ENCODE measurements around the gene ZNF599.

Gene ZNF599

GRCh38 chr19:34786236-34786635 lies 13.2 kb upstream of the ZNF599 start:
- Histone ChIP-seq H3K4me1 (ENCODE audit: control insufficient read depth, insufficient read depth, low read length) (no peaks in the 10 kb centered on the region), H3K9ac (ENCODE audit: low read length) (no peak overlapping the region), H3K36me3 (ENCODE audit: control insufficient read depth, insufficient read depth, low read length) (no peaks in the 10 kb centered on the region), H3K9me3 (ENCODE audit: control insufficient read depth, low read length) (no peaks in the 10 kb centered on the region), H3K4me3 (ENCODE audit: low read length) (no peak overlapping the region), H3K27me3 (ENCODE audit: control insufficient read depth, insufficient read depth, low read length) (no peaks in the 10 kb centered on the region)

GRCh38 chr19:34779652-34780051 lies 6.6 kb upstream of the ZNF599 start:
- Histone ChIP-seq H3K9ac (ENCODE audit: low read length) (no peak overlapping the region), H3K27me3 (ENCODE audit: control insufficient read depth, insufficient read depth, low read length) (no peaks in the 10 kb centered on the region), H3K4me1 (ENCODE audit: control insufficient read depth, insufficient read depth, low read length) (no peaks in the 10 kb centered on the region), H3K36me3 (ENCODE audit: control insufficient read depth, insufficient read depth, low read length) (no peaks in the 10 kb centered on the region), H3K4me3 (ENCODE audit: low read length) (no peak overlapping the region), H3K9me3 (ENCODE audit: control insufficient read depth, low read length) (no peaks in the 10 kb centered on the region)

GRCh38 chr19:34778342-34778741 lies 5.3 kb upstream of the ZNF599 start:
- H3K36me3 ChIP-seq (ENCODE audit: control insufficient read depth, insufficient read depth, low read length) = no peaks in the 10 kb centered on the region
- no peak overlapping the region for H3K4me3 ChIP-seq (ENCODE audit: low read length)

GRCh38 chr19:34774857-34775256 lies 1.8 kb upstream of the ZNF599 start:
- no peaks in the 10 kb centered on the region for H3K27me3 ChIP-seq (ENCODE audit: control insufficient read depth, insufficient read depth, low read length)
- peaks cover 6% of the 10 kb centered on the region for H3K4me1 ChIP-seq (ENCODE audit: control insufficient read depth, insufficient read depth, low read length)
- no peaks in the 10 kb centered on the region for H3K9me3 ChIP-seq (ENCODE audit: control insufficient read depth, low read length)
- no peaks in the 10 kb centered on the region for H3K36me3 ChIP-seq (ENCODE audit: control insufficient read depth, insufficient read depth, low read length)
- no peak overlapping the region for H3K4me3 ChIP-seq (ENCODE audit: low read length)
- H3K9ac ChIP-seq (ENCODE audit: low read length) = no peak overlapping the region

More at GRCh38 chr19:34778342-34778741, 5.3 kb upstream of the ZNF599 start:
- H3K27me3 ChIP-seq (ENCODE audit: control insufficient read depth, insufficient read depth, low read length) = no peaks in the 10 kb centered on the region
- H3K4me1 ChIP-seq (ENCODE audit: control insufficient read depth, insufficient read depth, low read length) = no peaks in the 10 kb centered on the region
- no peaks in the 10 kb centered on the region for H3K9me3 ChIP-seq (ENCODE audit: control insufficient read depth, low read length)
- H3K9ac ChIP-seq (ENCODE audit: low read length) = no peak overlapping the region

- H3K9ac ChIP-seq (ENCODE audit: low read length) = no peak overlapping the region
- H3K4me3 ChIP-seq (ENCODE audit: low read length) = no peak overlapping the region
- no peaks in the 10 kb centered on the region for H3K9me3 ChIP-seq (ENCODE audit: control insufficient read depth, low read length)
- peaks cover 6% of the 10 kb centered on the region for H3K4me1 ChIP-seq (ENCODE audit: control insufficient read depth, insufficient read depth, low read length)
- no peaks in the 10 kb centered on the region for H3K27me3 ChIP-seq (ENCODE audit: control insufficient read depth, insufficient read depth, low read length)
- H3K36me3 ChIP-seq (ENCODE audit: control insufficient read depth, insufficient read depth, low read length) = no peaks in the 10 kb centered on the region
These were observed 495 bp upstream of the ZNF599 start for GRCh38 chr19:34773555-34773864.

- no peaks in the 10 kb centered on the region for H3K36me3 ChIP-seq (ENCODE audit: control insufficient read depth, insufficient read depth, low read length)
- H3K4me1 ChIP-seq (ENCODE audit: control insufficient read depth, insufficient read depth, low read length) = peaks cover 6% of the 10 kb centered on the region
- H3K27me3 ChIP-seq (ENCODE audit: control insufficient read depth, insufficient read depth, low read length) = no peaks in the 10 kb centered on the region
- H3K9ac ChIP-seq (ENCODE audit: low read length) = no peak overlapping the region
- no peak overlapping the region for H3K4me3 ChIP-seq (ENCODE audit: low read length)
- H3K9me3 ChIP-seq (ENCODE audit: control insufficient read depth, low read length) = no peaks in the 10 kb centered on the region
These were observed 5.1 kb downstream of the ZNF599 start for GRCh38 chr19:34767951-34768350.

- Histone ChIP-seq H3K9ac (ENCODE audit: low read length) (no peak overlapping the region), H3K27me3 (ENCODE audit: control insufficient read depth, insufficient read depth, low read length) (no peaks in the 10 kb centered on the region), H3K36me3 (ENCODE audit: control insufficient read depth, insufficient read depth, low read length) (no peaks in the 10 kb centered on the region), H3K4me1 (ENCODE audit: control insufficient read depth, insufficient read depth, low read length) (no peaks in the 10 kb centered on the region), H3K4me3 (ENCODE audit: low read length) (no peak overlapping the region), H3K9me3 (ENCODE audit: control insufficient read depth, low read length) (no peaks in the 10 kb centered on the region)
These were observed 6.6 kb downstream of the ZNF599 start for GRCh38 chr19:34766386-34766785.

- Histone ChIP-seq H3K27me3 (ENCODE audit: control insufficient read depth, insufficient read depth, low read length) (no peaks in the 10 kb centered on the region), H3K4me3 (ENCODE audit: low read length) (no peak overlapping the region), H3K36me3 (ENCODE audit: control insufficient read depth, insufficient read depth, low read length) (no peaks in the 10 kb centered on the region), H3K9ac (ENCODE audit: low read length) (no peak overlapping the region), H3K9me3 (ENCODE audit: control insufficient read depth, low read length) (peaks cover 15% of the 10 kb centered on the region), H3K4me1 (ENCODE audit: control insufficient read depth, insufficient read depth, low read length) (no peaks in the 10 kb centered on the region)
These were observed 13.6 kb downstream of the ZNF599 start for GRCh38 chr19:34759218-34759917.

GRCh38 chr19:34757441-34757840 lies 15.6 kb downstream of the ZNF599 start:
- Histone ChIP-seq H3K4me3 (ENCODE audit: low read length) (no peak overlapping the region), H3K4me1 (ENCODE audit: control insufficient read depth, insufficient read depth, low read length) (no peaks in the 10 kb centered on the region), H3K9ac (ENCODE audit: low read length) (no peak overlapping the region), H3K9me3 (ENCODE audit: control insufficient read depth, low read length) (peaks cover 15% of the 10 kb centered on the region), H3K27me3 (ENCODE audit: control insufficient read depth, insufficient read depth, low read length) (no peaks in the 10 kb centered on the region), H3K36me3 (ENCODE audit: control insufficient read depth, insufficient read depth, low read length) (no peaks in the 10 kb centered on the region)

GRCh38 chr19:34744896-34745690 lies 27.9 kb downstream of the ZNF599 start:
- Histone ChIP-seq H3K4me3 (ENCODE audit: low read length) (no peak overlapping the region), H3K9ac (ENCODE audit: low read length) (no peak overlapping the region), H3K36me3 (ENCODE audit: control insufficient read depth, insufficient read depth, low read length) (no peaks in the 10 kb centered on the region), H3K4me1 (ENCODE audit: control insufficient read depth, insufficient read depth, low read length) (no peaks in the 10 kb centered on the region), H3K27me3 (ENCODE audit: control insufficient read depth, insufficient read depth, low read length) (no peaks in the 10 kb centered on the region), H3K9me3 (ENCODE audit: control insufficient read depth, low read length) (peaks cover 8% of the 10 kb centered on the region)

GRCh38 chr19:34734537-34735103 lies 38.4 kb downstream of the ZNF599 start:
- Histone ChIP-seq H3K4me1 (ENCODE audit: control insufficient read depth, insufficient read depth, low read length) (peaks cover 12% of the 10 kb centered on the region), H3K36me3 (ENCODE audit: control insufficient read depth, insufficient read depth, low read length) (no peaks in the 10 kb centered on the region), H3K9me3 (ENCODE audit: control insufficient read depth, low read length) (peaks cover 4% of the 10 kb centered on the region), H3K4me3 (ENCODE audit: low read length) (peak overlapping the region; percentile 52), H3K27me3 (ENCODE audit: control insufficient read depth, insufficient read depth, low read length) (no peaks in the 10 kb centered on the region), H3K9ac (ENCODE audit: low read length) (peak overlapping the region; percentile 76)

- Histone ChIP-seq H3K4me1 (ENCODE audit: control insufficient read depth, insufficient read depth, low read length) (peaks cover 12% of the 10 kb centered on the region), H3K36me3 (ENCODE audit: control insufficient read depth, insufficient read depth, low read length) (no peaks in the 10 kb centered on the region), H3K9ac (ENCODE audit: low read length) (peak within 1 kb of the TSS; percentile 76), H3K27me3 (ENCODE audit: control insufficient read depth, insufficient read depth, low read length) (no peaks in the 10 kb centered on the region), H3K4me3 (ENCODE audit: low read length) (peak within 1 kb of the TSS; percentile 52), H3K9me3 (ENCODE audit: control insufficient read depth, low read length) (no peaks in the 10 kb centered on the region)
These were observed 39.1 kb downstream of the ZNF599 start, which contains the start of gene ZNF181 for GRCh38 chr19:34733746-34734536. TSS of gene ZNF181 (plus strand) at chr19:34734243. CDS start at chr19:34735038, 795 bp downstream.
